Stimulated activated CD8-positive, alpha-beta memory T cell treated with anti-CD3 and anti-CD28 coated beads, Interleukin-12 subunit alpha, Interleukin-12 subunit beta, amount 100 ng/mL, for 1 hour (primary cell): ENCODE data around the gene MCUR1.
"Not testable (repeated sequence)": the region's sequence is repeated elsewhere in the genome, so short reads cannot be mapped to it uniquely, and the experiment has no call there.

Experiments used
- DNase-seq: peaks from one replicate; pipeline ENCODE4 v3.0.0-alpha.2; 2020; ENCODE audit warnings: low read depth

Gene MCUR1

GRCh38 chr6:13776602-13777001, 37.8 kb downstream of the MCUR1 start:
- no peak for DNase-seq

GRCh38 chr6:13775466-13775865, 38.9 kb downstream of the MCUR1 start:
- DNase-seq, result not testable (repeated sequence)

- DNase-seq, result not testable (repeated sequence)
Observed at GRCh38 chr6:13772358-13773030, 41.9 kb downstream of the MCUR1 start.

- no peak for DNase-seq
Observed at GRCh38 chr6:13769655-13770053, 44.7 kb downstream of the MCUR1 start.

- no peak for DNase-seq
Observed at GRCh38 chr6:13769034-13769654, 45.2 kb downstream of the MCUR1 start.

GRCh38 chr6:13767121-13767808, 47.1 kb downstream of the MCUR1 start:
- peak; percentile 35 for DNase-seq

- no peak for DNase-seq
Observed at GRCh38 chr6:13766201-13766634, 48.1 kb downstream of the MCUR1 start.

- no peak for DNase-seq
Observed at GRCh38 chr6:13765570-13765969, 48.8 kb downstream of the MCUR1 start.

GRCh38 chr6:13764996-13765395, 49.4 kb downstream of the MCUR1 start:
- DNase-seq, result no peak

- DNase-seq, result no peak
Observed at GRCh38 chr6:13763740-13764381, 50.5 kb downstream of the MCUR1 start.

GRCh38 chr6:13762611-13763441, 51.5 kb downstream of the MCUR1 start:
- no peak for DNase-seq

GRCh38 chr6:13761361-13762036, 52.9 kb downstream of the MCUR1 start:
- no peak for DNase-seq

GRCh38 chr6:13760307-13761304, 53.8 kb downstream of the MCUR1 start:
- DNase-seq, result no peak

- no peak for DNase-seq
Observed at GRCh38 chr6:13759025-13759424, 55.3 kb downstream of the MCUR1 start.

- no peak for DNase-seq
Observed at GRCh38 chr6:13754644-13755043, 59.7 kb downstream of the MCUR1 start.

- DNase-seq, result no peak
Observed at GRCh38 chr6:13743736-13744127, 70.6 kb downstream of the MCUR1 start.

- no peak for DNase-seq
Observed at GRCh38 chr6:13742961-13743735, 71.2 kb downstream of the MCUR1 start.

GRCh38 chr6:13741365-13741764, 73.0 kb downstream of the MCUR1 start:
- no peak for DNase-seq
